ENCODE measurements around the gene ADARB1. TPM values are rescaled to one million over a fixed set of nuclear protein-coding genes. Genes with fewer than 3 reads are reported as not detected.

The ADARB1 gene
- polyA plus RNA-seq, 1 donor (not counting 4 experiments of a cell fraction or from before 2014, with no cell fraction given): 13.0 TPM

- FAIRE-seq (no peak), DNase-seq (ENCODE audit: low read depth, low spot score) (no peak)
- Histone ChIP-seq H3K27me3 (ENCODE audit: control insufficient read depth, extremely low read depth, insufficient read depth, low read length) (peaks cover 22% of the 10 kb centered on the region), H3K9ac (ENCODE audit: control insufficient read depth, extremely low read depth, insufficient read depth, low read length) (no peak overlapping the region), H3K27ac (ENCODE audit: control insufficient read depth, insufficient read depth, low read length) (no peak overlapping the region), H3K79me2 (ENCODE audit: control insufficient read depth, insufficient read depth, low read length) (no peaks in the 10 kb centered on the region), H3K4me3 (ENCODE audit: control insufficient read depth in 2 of 3, extremely low read depth in 1 of 3, insufficient read depth in 2 of 3, low read depth in 1 of 3, low read length in 3 of 3) (no peak overlapping the region), H3K4me2 (ENCODE audit: control insufficient read depth, extremely low read depth, insufficient read depth, low read depth, low read length) (no peak overlapping the region), H3K9me3 (ENCODE audit: control insufficient read depth, low read depth, low read length) (no peaks in the 10 kb centered on the region), H4K20me1 (ENCODE audit: control insufficient read depth, extremely low read depth, insufficient read depth, low read length) (no peaks in the 10 kb centered on the region), H3K9me1 (ENCODE audit: control insufficient read depth, extremely low read depth, insufficient read depth, low read length) (no peaks in the 10 kb centered on the region), H3K36me3 (ENCODE audit: control insufficient read depth in 2 of 2, extremely low read depth in 1 of 2, insufficient read depth in 2 of 2, low read length in 2 of 2) (no peaks in the 10 kb centered on the region), H3K4me1 (ENCODE audit: control insufficient read depth, extremely low read depth, insufficient read depth, low read length) (peaks cover 8% of the 10 kb centered on the region), H2AFZ (ENCODE audit: control insufficient read depth, low read length) (no peak overlapping the region)
- TF ChIP-seq EZH2 (IDR thresholded peaks at IDR 0.05; ENCODE audit: low read length) (no peak), CTCF (optimal IDR thresholded peaks at IDR 0.05 in 1 of 3, IDR thresholded peaks at IDR 0.05 in 1 of 3, conservative IDR thresholded peaks at IDR 0.05 in 1 of 3; ENCODE audit: extremely low read depth in 1 of 3, insufficient read depth in 2 of 3, low read length in 3 of 3) (no peak)
- dilution Hi-C loops (cut with MboI; ENCODE audit: extremely low pct_ligation_motif_present, low sequenced_read_pairs): no loop called here
These were observed 180.1 kb downstream of the ADARB1 start for GRCh38 chr21:45254460-45254930.

- peaks cover 24% of the 10 kb centered on the region for H3K27me3 ChIP-seq (ENCODE audit: control insufficient read depth, extremely low read depth, insufficient read depth, low read length)
- FAIRE-seq: no peak
- H3K9me3 ChIP-seq (ENCODE audit: control insufficient read depth, low read depth, low read length): no peaks in the 10 kb centered on the region
- no peaks in the 10 kb centered on the region for H3K36me3 ChIP-seq (ENCODE audit: control insufficient read depth in 2 of 2, extremely low read depth in 1 of 2, insufficient read depth in 2 of 2, low read length in 2 of 2)
- H3K27ac ChIP-seq (ENCODE audit: control insufficient read depth, insufficient read depth, low read length): no peak overlapping the region
- H3K9ac ChIP-seq (ENCODE audit: control insufficient read depth, extremely low read depth, insufficient read depth, low read length): no peak overlapping the region
- H3K4me3 ChIP-seq (ENCODE audit: control insufficient read depth in 2 of 3, extremely low read depth in 1 of 3, insufficient read depth in 2 of 3, low read depth in 1 of 3, low read length in 3 of 3): peak overlapping the region in 1 of 3 experiments; percentile 20
- dilution Hi-C loops (cut with MboI; ENCODE audit: extremely low pct_ligation_motif_present, low sequenced_read_pairs): no loop called here
- H3K9me1 ChIP-seq (ENCODE audit: control insufficient read depth, extremely low read depth, insufficient read depth, low read length): no peaks in the 10 kb centered on the region
- DNase-seq (ENCODE audit: low read depth, low spot score): peak; percentile 5
- H3K79me2 ChIP-seq (ENCODE audit: control insufficient read depth, insufficient read depth, low read length): no peaks in the 10 kb centered on the region
- H3K4me2 ChIP-seq (ENCODE audit: control insufficient read depth, extremely low read depth, insufficient read depth, low read depth, low read length): peak overlapping the region; percentile 55
- peaks cover 8% of the 10 kb centered on the region for H3K4me1 ChIP-seq (ENCODE audit: control insufficient read depth, extremely low read depth, insufficient read depth, low read length)
- no peak overlapping the region for H2AFZ ChIP-seq (ENCODE audit: control insufficient read depth, low read length)
- H4K20me1 ChIP-seq (ENCODE audit: control insufficient read depth, extremely low read depth, insufficient read depth, low read length): no peaks in the 10 kb centered on the region
- no peak for TF ChIP-seq EZH2 (IDR thresholded peaks at IDR 0.05; ENCODE audit: low read length)
- no peak for TF ChIP-seq CTCF (optimal IDR thresholded peaks at IDR 0.05 in 1 of 3, IDR thresholded peaks at IDR 0.05 in 1 of 3, conservative IDR thresholded peaks at IDR 0.05 in 1 of 3; ENCODE audit: extremely low read depth in 1 of 3, insufficient read depth in 2 of 3, low read length in 3 of 3)
These were observed 181.1 kb downstream of the ADARB1 start for GRCh38 chr21:45255381-45256020.
